K562 (cell line): ENCODE measurements around the gene ATP5PD. TPM values are rescaled to one million over a fixed set of nuclear protein-coding genes. Genes with fewer than 3 reads are reported as not detected.

Experiments used
- ATAC-seq: fragments of 200-7000 bp; cut with Tn5 transposase; 3 replicates; pipeline ENCODE4 v1.9.1; 2020; ENCODE audit warnings: moderate library complexity
- BruUV-seq: library from RNA; stranded (reverse); fragments of 400-500 nt; replicated peaks from 2 replicates; lab custom pipeline; 2021; lab: Mats Ljungman, UMichigan
- CTCF ChIA-PET: fragments of 300-600 bp; formaldehyde crosslinking; extraction: SDS; loops from one replicate; lab custom pipeline; 2021; ENCODE audit warnings: low intra/inter-chr PET ratio; lab: Yijun Ruan, JAX
- POLR2A ChIA-PET: fragments of 300-600, 350-650 bp; sonication (Branson Sonifier 250); formaldehyde crosslinking; extraction: SDS; loops from one replicate; lab custom pipeline; 2021; ENCODE audit warnings: antibody characterized with exemption, inconsistent platforms; lab: Yijun Ruan, JAX
- DNase-seq, 4 experiments: peaks; one replicate each; pipeline versions ENCODE4 v3.0.0 to v3.0.0-alpha.2; 2011 to 2018; ENCODE audit warnings: low spot score in 3 of 4, mixed read lengths in 3 of 4; ENCODE audit errors: extremely low read depth in 1 of 4
- FAIRE-seq: peaks from 2 replicates; lab custom pipeline; 2011; peaks lifted over from hg19 to GRCh38; lab: Jason Lieb, UNC
- H2AFZ ChIP-seq: 2 replicates; pipeline ENCODE4 v1.6.0; 2011; ENCODE audit warnings: low read depth, low read length, control low read depth, inconsistent platforms
- H3K27ac ChIP-seq: fragments of 200-600 bp; 3 replicates; pipeline ENCODE4 v1.8.0; 2011; ENCODE audit warnings: low read depth, mild to moderate bottlenecking, control low read depth, inconsistent platforms, low read length, moderate library complexity, mixed read lengths; ENCODE audit errors: extremely low read depth
- H3K27me3 ChIP-seq, 2 experiments: fragments of 300-600 bp in 1 of 2; 2 replicates in 1 of 2; 3 replicates in 1 of 2; pipeline versions ENCODE4 v1.6.0 to v1.8.0; 2011; ENCODE audit warnings: inconsistent platforms in 2 of 2, low read length in 2 of 2, mild to moderate bottlenecking in 1 of 2, mixed read lengths in 1 of 2, moderate library complexity in 1 of 2; ENCODE audit not compliant: control insufficient read depth in 2 of 2, insufficient read depth in 2 of 2
- H3K36me3 ChIP-seq: fragments of 300-600 bp; 3 replicates; pipeline ENCODE4 v1.8.0; 2011; ENCODE audit warnings: mild to moderate bottlenecking, low read length, inconsistent platforms; ENCODE audit not compliant: control insufficient read depth, insufficient read depth
- H3K4me1 ChIP-seq, 2 experiments: fragments of 200-600 bp in 1 of 2; replicated peaks in 1 of 2; 2 replicates in 1 of 2; 3 replicates in 1 of 2; pipeline versions ENCODE4 v1.5.1 to v1.8.0; 2011; ENCODE audit warnings: inconsistent platforms in 2 of 2, low read length in 2 of 2, mild to moderate bottlenecking in 1 of 2, mixed read lengths in 1 of 2, moderate library complexity in 1 of 2; ENCODE audit not compliant: control insufficient read depth in 2 of 2, insufficient read depth in 2 of 2
- H3K4me2 ChIP-seq: 2 replicates; pipeline ENCODE4 v1.6.1; 2011; ENCODE audit warnings: low read length, control low read depth, inconsistent platforms, mixed read lengths; ENCODE audit not compliant: insufficient read depth
- H3K4me3 ChIP-seq: fragments of 200-600 bp; sonication (generic), shearing (Covaris generic); 2 replicates; pipeline ENCODE4 v1.5.1; 2016; ENCODE audit warnings: control low read depth, inconsistent platforms
- H3K79me2 ChIP-seq: fragments of 200-600 bp; 3 replicates; pipeline ENCODE4 v1.8.0; 2011; ENCODE audit warnings: low read length, inconsistent platforms; ENCODE audit not compliant: control insufficient read depth, insufficient read depth
- H3K9ac ChIP-seq, 2 experiments: 2 replicates each; pipeline versions ENCODE4 v1.6.0 to v1.6.1; 2011; ENCODE audit warnings: low read depth in 2 of 2, low read length in 2 of 2, control low read depth in 1 of 2, inconsistent platforms in 1 of 2, mild to moderate bottlenecking in 1 of 2, mixed read lengths in 1 of 2; ENCODE audit not compliant: insufficient read depth in 1 of 2
- H3K9me1 ChIP-seq: one replicate; pipeline ENCODE4 v1.6.0; 2011; ENCODE audit warnings: inconsistent platforms, mild to moderate bottlenecking, low read length, moderate library complexity; ENCODE audit not compliant: control insufficient read depth, insufficient read depth
- H3K9me3 ChIP-seq: replicated peaks from 2 replicates; pipeline ENCODE4 v1.5.1; 2011; ENCODE audit warnings: low read depth, low read length, inconsistent platforms; ENCODE audit not compliant: control insufficient read depth, insufficient read depth
- H4K20me1 ChIP-seq: replicated peaks from 2 replicates; pipeline ENCODE4 v1.6.1; 2011; ENCODE audit warnings: low read length, inconsistent platforms, mixed read lengths; ENCODE audit not compliant: control insufficient read depth, insufficient read depth
- NFIC ChIP-seq: fragments of 450-650 bp; IDR thresholded peaks from 2 replicates; pipeline ENCODE4 v1.6.1; 2017; ENCODE audit warnings: mild to moderate bottlenecking, inconsistent platforms
- ZNF121 ChIP-seq: sonication (generic); formaldehyde crosslinking; conservative IDR thresholded peaks from 2 replicates; pipeline ENCODE4 v1.8.0; 2022; ENCODE audit warnings: missing genetic modification reagents
- WGBS: fragments of 100-300 bp; shearing (Covaris generic); methylation state at CpG from one replicate; pipeline ENCODE4 v1.1.6; 2016; ENCODE audit warnings: low coverage, mixed read lengths; ENCODE audit not compliant: insufficient coverage; ENCODE audit errors: missing lambda C conversion rate; 5-methylcytosine and 5-hydroxymethylcytosine counted together
- in situ Hi-C: fragments of 300-500 bp; cut with MboI; formaldehyde crosslinking; loops from 4 replicates; pipeline ENCODE4 v1.15.0; 2018; ENCODE audit warnings: inconsistent platforms, mixed read lengths
- intact Hi-C: fragments of 100-400 bp; cut with micrococcal nuclease; formaldehyde crosslinking; loops from 2 replicates; pipeline ENCODE4 v1.14.2; 2022
- polyA plus RNA-seq, 8 experiments: library from polyadenylated mRNA; depleted of rRNA in 4 of 8; stranded (reverse) in 5 of 8; unstranded in 3 of 8; fragments of >200 nt; fragmentation: Nextera tagmentation in 2 of 8; fragmentation: Illumina TruSeq in 1 of 8; extraction: Ambion mirVana in 2 of 8; extraction: Trizol in 1 of 8; gene quantifications; 2 replicates each; pipeline versions ENCODE4 v1.2.1 to v1.2.3, GENCODE V29; 2011 to 2014; ENCODE audit warnings: inconsistent platforms in 1 of 8, missing spikeins in 1 of 8
- total RNA-seq, 7 experiments: library from RNA; depleted of rRNA in 6 of 7; stranded (reverse); fragments of >200 nt in 6 of 7; fragmentation: Illumina TruSeq in 2 of 7; extraction: Trizol in 2 of 7; gene quantifications; 2 replicates each; pipeline versions ENCODE4 v1.2.1 to v1.2.3, GENCODE V29; 2011 to 2021; ENCODE audit warnings: low replicate concordance in 1 of 7
- TF ChIP-seq, protein P1 (sequence below): conservative IDR thresholded peaks from 2 replicates; pipeline ENCODE4 v1.6.1; 2011; ENCODE audit warnings: low read depth, mild to moderate bottlenecking, low read length; ENCODE audit not compliant: control insufficient read depth
- TF ChIP-seq, protein P2 (sequence below): fragments of 450-650 bp; IDR thresholded peaks from 2 replicates; pipeline ENCODE4 v1.6.1; 2016; ENCODE audit warnings: low read depth
- TF ChIP-seq, protein P3 (sequence below): IDR thresholded peaks from 2 replicates; pipeline ENCODE4 v1.6.1; 2016; ENCODE audit warnings: missing genetic modification characterization, missing compliant biosample characterization
- TF ChIP-seq, protein P4 (sequence below), 2 experiments: IDR thresholded peaks; 2 replicates each; pipeline ENCODE4 v1.6.1; 2012; ENCODE audit warnings: improper control_type of control experiment in 2 of 2, low read depth in 2 of 2, low read length in 2 of 2, borderline replicate concordance in 1 of 2

The ATP5PD gene
- total and polyA plus RNA-seq, 9 of the 15 experiments (the other 6 are each of a cell fraction or from before 2014, with no cell fraction given) = 271 to 828 (median 432) TPM

DNA sequence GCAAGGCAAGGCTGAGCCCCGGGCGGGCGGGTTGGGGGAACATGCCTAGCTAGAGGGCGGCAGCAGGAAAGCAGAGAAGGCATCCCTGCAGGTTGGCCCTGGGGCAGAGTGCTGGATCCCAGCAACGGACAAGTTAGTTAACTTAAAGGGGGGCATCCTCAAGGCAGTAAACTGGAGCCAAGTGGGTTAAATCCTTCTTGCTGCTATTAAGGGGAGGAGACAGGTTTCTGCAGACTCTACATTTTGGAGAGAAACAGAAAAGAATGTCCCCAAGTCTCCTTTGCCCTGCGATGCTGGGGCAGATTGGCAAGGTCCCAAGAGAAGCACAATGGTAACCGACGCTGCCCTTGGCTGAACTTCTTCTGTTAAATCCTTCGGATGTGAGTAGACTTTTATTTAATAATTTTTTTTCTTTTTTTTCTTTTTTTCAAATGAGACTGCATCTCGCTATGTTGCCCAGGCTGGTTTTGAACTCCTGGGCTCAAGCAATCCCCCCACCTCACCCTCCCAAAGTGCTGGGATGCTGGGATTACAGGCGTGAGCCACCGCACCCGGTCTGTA lies 14.0 kb downstream of the ATP5PD start:
- Histone ChIP-seq H3K4me3 (peak overlapping the region; percentile 69), H3K36me3 (peaks cover 2% of the 10 kb centered on the region; the same call in 1 of the 3 replicates), H3K9me1 (no peaks in the 10 kb centered on the region), H4K20me1 (no peaks in the 10 kb centered on the region), H3K4me1 (peaks cover 31 to 32% of the 10 kb centered on the region in 2 experiments), H3K9me3 (peaks cover 12% of the 10 kb centered on the region), H3K27me3 (no peaks in the 10 kb centered on the region), H3K79me2 (no peaks in the 10 kb centered on the region), H3K27ac (no peak overlapping the region), H2AFZ (peak overlapping the region; percentile 98), H3K4me2 (peak overlapping the region; percentile 98), H3K9ac (peak overlapping the region in 1 of 2 experiments; percentile 96; a peak in 2 of 4 replicates)
- peak; percentile 26; the same call in 1 of the 2 replicates for TF ChIP-seq NFIC
- peak; percentile 15; the same call in 1 of the 2 replicates for TF ChIP-seq ZNF121 (CRISPR knock-in tag)
- TF ChIP-seq, protein P1, sequence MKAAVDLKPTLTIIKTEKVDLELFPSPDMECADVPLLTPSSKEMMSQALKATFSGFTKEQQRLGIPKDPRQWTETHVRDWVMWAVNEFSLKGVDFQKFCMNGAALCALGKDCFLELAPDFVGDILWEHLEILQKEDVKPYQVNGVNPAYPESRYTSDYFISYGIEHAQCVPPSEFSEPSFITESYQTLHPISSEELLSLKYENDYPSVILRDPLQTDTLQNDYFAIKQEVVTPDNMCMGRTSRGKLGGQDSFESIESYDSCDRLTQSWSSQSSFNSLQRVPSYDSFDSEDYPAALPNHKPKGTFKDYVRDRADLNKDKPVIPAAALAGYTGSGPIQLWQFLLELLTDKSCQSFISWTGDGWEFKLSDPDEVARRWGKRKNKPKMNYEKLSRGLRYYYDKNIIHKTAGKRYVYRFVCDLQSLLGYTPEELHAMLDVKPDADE = 0 out of 2 replicates have a peak, but pooled peaks have one; percentile 28
- TF ChIP-seq, protein P2, sequence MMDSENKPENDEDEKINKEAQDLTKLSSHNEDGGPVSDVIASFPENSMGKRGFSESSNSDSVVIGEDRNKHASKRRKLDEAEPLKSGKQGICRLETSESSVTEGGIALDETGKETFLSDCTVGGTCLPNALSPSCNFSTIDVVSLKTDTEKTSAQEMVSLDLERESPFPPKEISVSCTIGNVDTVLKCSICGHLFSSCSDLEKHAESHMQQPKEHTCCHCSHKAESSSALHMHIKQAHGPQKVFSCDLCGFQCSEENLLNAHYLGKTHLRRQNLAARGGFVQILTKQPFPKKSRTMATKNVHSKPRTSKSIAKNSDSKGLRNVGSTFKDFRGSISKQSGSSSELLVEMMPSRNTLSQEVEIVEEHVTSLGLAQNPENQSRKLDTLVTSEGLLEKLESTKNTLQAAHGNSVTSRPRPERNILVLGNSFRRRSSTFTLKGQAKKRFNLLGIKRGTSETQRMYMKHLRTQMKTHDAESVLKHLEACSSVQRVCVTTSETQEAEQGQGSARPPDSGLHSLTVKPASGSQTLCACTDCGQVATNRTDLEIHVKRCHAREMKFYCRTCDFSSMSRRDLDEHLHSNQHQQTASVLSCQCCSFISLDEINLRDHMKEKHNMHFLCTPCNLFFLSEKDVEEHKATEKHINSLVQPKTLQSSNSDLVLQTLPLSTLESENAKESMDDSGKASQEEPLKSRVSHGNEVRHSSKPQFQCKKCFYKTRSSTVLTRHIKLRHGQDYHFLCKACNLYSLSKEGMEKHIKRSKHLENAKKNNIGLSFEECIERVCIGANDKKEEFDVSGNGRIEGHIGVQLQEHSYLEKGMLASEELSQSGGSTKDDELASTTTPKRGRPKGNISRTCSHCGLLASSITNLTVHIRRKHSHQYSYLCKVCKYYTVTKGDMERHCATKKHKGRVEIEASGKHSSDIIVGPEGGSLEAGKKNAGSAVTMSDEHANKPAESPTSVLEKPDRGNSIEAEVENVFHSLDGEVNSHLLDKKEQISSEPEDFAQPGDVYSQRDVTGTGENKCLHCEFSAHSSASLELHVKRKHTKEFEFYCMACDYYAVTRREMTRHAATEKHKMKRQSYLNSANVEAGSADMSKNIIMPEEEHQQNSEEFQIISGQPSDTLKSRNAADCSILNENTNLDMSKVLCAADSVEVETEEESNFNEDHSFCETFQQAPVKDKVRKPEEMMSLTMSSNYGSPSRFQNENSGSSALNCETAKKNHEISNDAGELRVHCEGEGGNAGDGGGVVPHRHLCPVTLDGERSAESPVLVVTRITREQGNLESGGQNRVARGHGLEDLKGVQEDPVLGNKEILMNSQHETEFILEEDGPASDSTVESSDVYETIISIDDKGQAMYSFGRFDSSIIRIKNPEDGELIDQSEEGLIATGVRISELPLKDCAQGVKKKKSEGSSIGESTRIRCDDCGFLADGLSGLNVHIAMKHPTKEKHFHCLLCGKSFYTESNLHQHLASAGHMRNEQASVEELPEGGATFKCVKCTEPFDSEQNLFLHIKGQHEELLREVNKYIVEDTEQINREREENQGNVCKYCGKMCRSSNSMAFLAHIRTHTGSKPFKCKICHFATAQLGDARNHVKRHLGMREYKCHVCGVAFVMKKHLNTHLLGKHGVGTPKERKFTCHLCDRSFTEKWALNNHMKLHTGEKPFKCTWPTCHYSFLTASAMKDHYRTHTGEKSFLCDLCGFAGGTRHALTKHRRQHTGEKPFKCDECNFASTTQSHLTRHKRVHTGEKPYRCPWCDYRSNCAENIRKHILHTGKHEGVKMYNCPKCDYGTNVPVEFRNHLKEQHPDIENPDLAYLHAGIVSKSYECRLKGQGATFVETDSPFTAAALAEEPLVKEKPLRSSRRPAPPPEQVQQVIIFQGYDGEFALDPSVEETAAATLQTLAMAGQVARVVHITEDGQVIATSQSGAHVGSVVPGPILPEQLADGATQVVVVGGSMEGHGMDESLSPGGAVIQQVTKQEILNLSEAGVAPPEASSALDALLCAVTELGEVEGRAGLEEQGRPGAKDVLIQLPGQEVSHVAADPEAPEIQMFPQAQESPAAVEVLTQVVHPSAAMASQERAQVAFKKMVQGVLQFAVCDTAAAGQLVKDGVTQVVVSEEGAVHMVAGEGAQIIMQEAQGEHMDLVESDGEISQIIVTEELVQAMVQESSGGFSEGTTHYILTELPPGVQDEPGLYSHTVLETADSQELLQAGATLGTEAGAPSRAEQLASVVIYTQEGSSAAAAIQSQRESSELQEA = no peak
- TF ChIP-seq, protein P3, sequence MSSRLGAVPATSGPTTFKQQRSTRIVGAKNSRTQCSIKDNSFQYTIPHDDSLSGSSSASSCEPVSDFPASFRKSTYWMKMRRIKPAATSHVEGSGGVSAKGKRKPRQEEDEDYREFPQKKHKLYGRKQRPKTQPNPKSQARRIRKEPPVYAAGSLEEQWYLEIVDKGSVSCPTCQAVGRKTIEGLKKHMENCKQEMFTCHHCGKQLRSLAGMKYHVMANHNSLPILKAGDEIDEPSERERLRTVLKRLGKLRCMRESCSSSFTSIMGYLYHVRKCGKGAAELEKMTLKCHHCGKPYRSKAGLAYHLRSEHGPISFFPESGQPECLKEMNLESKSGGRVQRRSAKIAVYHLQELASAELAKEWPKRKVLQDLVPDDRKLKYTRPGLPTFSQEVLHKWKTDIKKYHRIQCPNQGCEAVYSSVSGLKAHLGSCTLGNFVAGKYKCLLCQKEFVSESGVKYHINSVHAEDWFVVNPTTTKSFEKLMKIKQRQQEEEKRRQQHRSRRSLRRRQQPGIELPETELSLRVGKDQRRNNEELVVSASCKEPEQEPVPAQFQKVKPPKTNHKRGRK (tag) = peak; percentile 30; the same call in 1 of the 2 replicates
- TF ChIP-seq, protein P4, sequence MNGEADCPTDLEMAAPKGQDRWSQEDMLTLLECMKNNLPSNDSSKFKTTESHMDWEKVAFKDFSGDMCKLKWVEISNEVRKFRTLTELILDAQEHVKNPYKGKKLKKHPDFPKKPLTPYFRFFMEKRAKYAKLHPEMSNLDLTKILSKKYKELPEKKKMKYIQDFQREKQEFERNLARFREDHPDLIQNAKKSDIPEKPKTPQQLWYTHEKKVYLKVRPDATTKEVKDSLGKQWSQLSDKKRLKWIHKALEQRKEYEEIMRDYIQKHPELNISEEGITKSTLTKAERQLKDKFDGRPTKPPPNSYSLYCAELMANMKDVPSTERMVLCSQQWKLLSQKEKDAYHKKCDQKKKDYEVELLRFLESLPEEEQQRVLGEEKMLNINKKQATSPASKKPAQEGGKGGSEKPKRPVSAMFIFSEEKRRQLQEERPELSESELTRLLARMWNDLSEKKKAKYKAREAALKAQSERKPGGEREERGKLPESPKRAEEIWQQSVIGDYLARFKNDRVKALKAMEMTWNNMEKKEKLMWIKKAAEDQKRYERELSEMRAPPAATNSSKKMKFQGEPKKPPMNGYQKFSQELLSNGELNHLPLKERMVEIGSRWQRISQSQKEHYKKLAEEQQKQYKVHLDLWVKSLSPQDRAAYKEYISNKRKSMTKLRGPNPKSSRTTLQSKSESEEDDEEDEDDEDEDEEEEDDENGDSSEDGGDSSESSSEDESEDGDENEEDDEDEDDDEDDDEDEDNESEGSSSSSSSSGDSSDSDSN (IDR thresholded peaks at IDR 0.05; ENCODE audit: borderline replicate concordance in 1 of 2, low read depth in 2 of 2, low read length in 2 of 2) = no peak
- peak in 1 of 4 experiments; percentile 37 for DNase-seq
- ChIA-PET CTCF (interaction anchor here (0.7 kb wide), 1 partner anchor 239 kb away, joined by 3 read pairs; no protein-coding TSS in a partner anchor), POLR2A (interaction anchor here (0.5 to 1.4 kb wide), 5 partner anchors 16 to 96 kb away, joined by 3 to 4 read pairs (median 3); partner anchors contain the start of genes CDR2L and MRPL58)
- ATAC-seq = no peak
- no peak for FAIRE-seq
- intact Hi-C loops = loop anchor here (10.0 kb wide), 1 partner anchor 158 kb away; the partner anchor contains the start of gene FDXR
- no TSS peak for BruUV-seq
- in situ Hi-C loops = no loop called here
- 16% methylated on average over 12 of the region's 13 CpGs for WGBS
